ENCODE data around the gene NCAM2.
A peak's percentile ranks its signal among the peaks of the same experiment; 100 is the strongest.
"Not testable (repeated sequence)": the region's sequence is repeated elsewhere in the genome, so short reads cannot be mapped to it uniquely, and the experiment has no call there.

Gene NCAM2

DNA sequence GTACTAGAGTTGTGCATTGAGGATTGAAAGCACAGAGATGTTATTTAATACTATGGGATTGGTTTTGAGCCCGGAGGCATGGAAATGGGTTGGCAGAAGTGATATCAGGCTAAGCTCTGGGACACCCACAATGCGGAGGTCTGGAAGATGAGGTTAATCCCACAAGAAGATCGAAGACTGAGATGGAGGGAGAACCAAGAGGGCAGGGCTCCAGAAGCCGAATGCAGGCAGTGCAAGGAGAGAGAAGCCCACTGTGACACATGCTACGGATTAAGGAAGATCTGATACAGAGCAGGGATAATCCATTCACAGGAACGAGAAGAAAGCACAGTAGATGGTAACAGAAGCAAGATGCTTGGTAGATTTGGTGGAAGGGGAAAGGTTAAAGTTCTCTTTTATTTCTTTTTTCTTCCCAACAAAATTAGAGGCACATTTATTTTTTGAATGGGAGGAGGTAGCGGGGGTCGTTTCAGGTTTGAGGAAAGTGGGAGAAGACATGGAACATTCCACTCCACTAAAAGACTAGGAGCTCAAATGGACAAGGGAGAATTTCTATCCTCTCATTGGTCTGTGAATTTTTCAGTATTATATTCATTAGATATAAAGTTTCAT is 113.2 kb downstream of the NCAM2 start:
- DNase-seq: no peak

DNA sequence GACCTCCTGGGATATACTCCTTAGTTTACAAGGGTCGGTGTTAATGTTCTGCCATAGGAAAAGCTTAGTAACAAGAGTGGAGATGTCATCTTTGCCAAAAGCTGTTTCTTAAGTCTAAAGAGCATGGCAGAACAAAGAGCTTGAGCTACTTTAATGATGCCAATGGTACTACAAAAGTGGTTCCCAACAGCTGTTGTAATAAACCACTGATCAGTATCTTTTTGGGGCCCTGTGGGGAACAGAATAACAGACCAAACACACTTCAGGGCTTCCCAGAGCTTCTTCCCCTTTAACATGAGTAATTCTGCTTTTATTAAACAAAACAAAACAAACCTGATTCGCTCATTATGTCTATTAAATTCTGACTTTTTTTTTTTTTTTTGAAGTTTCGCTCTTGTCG is 116.3 kb downstream of the NCAM2 start:
- DNase-seq: no peak

DNA sequence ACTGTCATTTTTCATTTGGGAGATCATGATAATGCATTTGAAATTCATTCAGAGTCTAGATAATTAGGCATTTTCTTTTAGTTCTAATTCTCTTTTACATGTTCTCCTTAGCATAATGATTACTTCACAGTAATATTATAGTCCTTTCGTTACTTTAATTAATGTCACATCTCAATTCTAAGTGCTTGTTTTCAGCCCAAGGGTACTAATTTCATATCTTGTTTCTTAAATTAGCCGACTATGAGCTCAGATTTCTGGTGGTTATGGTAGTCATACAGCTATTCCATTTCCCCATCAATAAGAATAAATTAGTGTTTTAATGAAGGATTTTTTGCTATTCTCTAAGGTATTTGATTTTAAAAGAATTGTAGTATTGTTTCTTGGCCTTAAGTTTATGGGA is 120.9 kb downstream of the NCAM2 start:
- no peak for DNase-seq

DNA sequence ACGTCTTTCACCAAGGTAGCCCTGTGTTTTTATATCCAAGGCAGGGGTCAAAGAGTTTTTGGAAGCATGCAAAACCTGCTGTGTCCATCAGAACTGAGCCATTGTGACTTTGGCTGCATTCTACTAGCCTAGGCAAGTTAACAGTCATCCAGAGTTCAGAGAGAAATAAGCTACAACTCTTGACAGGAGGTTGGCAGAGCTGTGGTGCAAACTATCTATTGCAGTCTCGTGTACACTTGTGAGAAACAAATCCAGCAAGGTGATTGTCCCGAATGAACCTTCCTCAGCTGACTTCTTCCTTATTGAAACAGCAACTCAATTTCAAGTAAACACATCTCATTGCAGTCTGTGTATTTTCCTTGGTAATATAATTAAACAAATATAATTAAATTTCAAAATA is 124.5 kb downstream of the NCAM2 start:
- DNase-seq: no peak

DNA sequence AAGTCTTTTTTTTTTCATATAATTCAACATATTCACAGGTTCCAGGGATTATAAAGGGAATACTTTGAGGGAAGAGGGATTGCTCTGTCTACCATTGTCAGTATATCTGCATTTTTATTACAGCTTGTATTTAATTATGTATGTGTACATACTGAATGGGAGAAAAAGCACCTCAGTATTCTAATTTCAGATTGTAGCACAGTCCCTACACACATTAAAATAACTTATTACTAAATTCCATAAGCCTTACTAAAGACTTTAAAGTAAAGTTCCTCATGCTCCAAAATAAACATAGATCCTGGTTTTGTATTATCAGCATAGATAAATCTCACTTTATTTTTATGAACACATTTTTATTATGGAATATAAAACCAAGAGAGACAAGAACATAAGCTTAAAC is 134.2 kb downstream of the NCAM2 start:
- DNase-seq: no peak

DNA sequence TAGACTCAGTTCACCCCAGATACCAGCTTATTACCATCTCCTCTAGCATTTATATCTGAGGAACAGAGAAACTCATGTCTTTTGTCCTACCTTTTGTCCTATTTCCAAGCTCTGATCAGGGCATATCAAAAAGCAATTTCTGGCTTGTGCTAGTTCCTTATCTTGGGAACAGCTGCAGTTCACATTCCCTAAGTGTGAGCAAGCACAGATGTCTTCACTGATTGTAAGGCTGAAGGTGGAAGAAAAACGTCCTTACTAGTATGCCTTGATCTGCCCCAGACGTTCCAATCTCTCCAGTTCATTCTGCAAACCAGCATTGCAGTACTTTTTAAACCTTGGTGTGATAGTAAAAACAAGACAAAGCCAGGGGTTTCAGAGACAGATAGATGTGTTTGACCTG is 139.8 kb downstream of the NCAM2 start:
- DNase-seq: no peak

DNA sequence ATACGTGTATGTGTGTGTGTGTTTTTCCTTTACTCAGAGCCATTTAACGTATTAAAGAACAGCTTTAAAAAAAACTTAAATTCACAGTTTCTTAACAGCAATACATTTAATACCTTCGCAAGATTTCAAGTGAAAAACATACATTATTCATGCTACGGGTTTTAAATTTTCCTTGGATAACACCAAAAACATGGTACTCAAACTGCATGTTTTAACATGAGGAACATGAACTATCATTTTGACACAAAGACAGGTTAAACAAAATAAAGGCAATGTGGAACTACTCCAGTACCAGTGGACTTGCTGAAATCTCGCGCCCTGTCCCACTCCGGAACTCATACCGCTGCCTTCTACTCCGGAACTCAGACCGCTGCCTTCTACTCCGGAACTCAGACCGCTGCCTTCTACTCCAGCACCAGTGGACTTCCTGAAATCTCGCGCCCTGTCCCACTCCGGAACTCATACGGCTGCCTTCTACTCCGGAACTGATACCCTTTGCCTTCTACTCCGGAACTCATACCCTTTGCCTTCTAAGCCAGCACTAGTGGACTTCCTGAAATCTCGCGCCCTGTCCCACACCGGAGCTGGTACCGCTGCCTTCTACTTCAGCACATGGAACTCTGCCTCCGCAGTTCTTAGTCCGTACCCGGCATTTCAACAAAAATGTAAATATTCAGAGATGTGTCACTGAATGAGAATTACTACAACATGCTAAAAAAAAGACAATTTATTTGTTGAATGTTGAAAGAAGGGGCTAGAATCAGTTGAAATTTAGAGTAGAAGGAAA is 148.6 kb downstream of the NCAM2 start:
- no peak for DNase-seq

DNA sequence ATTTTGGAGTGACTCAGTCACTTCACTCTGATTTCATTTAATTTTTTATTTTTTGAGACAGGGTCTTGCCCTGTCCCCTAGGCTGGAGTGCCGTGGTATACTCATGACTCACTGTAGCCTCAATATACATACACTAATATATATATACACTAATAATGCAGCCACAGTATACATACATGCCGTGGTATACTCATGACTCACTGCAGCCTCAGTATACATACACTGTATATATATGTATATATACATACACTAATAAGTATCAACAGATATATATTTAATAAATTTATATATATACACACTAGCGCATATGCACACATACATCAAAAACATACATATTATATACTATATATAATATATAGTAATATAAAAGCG is 149.2 kb downstream of the NCAM2 start:
- DNase-seq: no peak

DNA sequence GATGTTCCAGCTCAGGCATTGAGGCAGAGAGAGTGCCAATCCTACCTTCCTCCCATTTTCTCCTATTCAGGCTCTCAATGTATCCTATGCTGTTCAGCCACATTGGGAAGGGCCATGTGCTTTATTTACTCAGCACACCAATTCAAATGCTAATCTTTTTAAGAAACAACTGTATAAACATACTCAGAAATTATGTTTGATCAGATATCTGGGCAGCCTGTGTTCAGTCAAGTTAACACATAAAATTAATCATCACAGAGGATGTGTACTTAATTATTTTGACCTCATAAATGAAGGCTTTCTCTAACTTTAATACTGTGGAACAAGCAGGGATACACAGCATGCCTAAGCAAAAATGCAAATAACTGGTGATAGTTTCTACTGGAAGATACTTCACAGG is 149.8 kb downstream of the NCAM2 start:
- DNase-seq: no peak

DNA sequence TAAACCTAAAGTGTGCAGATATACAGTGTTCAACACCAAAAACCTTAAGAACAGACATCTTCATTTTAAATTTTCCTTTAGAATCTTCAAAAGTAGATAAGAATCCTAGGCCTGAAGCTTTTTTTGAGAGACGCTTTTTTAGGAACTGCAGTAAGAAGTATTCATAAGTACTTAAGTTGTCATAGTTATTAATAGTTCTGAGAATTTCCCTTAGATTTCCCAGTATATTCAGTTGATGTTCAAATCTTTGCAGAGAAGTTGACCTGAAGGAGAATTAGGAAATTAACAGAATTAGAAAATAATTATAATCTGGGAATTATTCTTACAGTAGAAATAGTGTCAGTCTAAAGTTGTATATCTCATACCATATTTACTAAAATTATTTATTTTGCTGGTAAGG is 150.3 kb downstream of the NCAM2 start:
- DNase-seq: no peak

DNA sequence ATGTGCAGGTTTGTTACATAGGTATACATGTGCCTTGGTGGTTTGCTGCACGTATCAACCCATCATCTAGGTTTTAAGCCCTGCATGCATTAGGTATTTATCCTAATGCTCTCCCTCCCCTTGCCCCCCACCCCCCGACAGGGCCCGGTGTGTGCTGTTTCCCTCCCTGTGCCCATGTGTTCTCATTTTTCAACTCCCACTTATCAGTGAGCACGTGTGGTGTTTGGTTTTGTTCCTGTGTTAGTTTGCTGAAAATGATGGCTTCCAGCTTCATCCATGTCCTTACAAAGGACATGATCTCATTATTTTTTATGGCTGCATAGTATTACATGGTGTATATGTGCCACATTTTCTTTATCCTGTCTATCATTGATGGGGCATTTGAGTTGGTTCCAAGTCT is 151.2 kb downstream of the NCAM2 start:
- not testable (repeated sequence) for DNase-seq

DNA sequence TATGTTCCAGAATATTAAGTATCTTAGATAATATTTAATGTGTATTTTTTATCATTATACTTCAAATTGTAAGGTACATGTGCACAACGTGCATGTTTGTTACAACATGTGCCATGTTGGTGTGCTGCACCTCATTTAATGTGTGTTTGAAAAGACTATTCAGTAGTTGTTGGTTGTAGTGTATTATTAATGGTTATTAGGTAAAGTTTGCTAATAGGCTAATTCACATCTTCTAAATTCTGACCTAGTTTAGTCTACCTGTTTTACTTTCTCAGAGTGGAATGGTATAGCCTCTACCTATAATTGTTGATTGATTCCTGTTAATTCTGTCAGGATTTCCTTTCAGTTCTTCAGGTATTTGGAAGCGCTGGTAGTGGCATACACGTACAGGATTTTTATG is 153.0 kb downstream of the NCAM2 start:
- DNase-seq: no peak

DNA sequence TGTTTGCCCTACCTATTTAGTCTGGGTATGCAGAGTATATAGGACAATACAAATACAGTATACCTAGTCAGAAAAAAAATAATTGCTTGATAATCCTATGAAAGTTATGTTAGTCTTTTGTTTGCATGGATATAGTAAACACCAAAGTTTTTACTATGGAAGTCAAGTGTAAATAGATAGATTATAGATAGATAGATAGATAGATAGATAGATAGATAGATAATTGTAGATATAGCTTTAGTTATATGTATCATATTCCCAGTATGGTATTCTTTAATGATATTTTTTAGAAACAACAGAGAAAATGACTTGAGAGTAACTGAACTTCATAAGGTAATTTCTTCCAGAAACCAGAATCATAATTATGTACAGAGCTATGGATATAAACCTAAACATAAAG is 158.2 kb downstream of the NCAM2 start:
- DNase-seq: no peak

DNA sequence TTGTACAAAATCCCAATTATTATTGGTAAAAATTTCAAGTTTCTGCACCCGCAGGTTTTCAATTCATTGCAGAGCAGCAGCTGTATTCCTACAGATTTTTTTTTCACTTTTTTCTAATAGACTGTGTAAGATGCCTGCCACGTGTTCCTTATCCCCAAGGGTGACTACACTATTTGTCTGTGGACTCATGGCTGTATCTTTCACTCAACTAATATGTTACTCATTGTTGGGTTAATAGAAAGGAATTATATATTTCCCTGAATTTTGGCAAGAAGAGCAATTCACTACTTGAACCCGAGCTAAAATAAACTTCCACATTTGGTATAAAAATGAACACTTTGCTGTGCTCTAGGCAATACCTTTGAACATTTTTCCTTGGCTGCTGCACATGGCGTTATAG is 158.7 kb downstream of the NCAM2 start:
- DNase-seq: no peak

DNA sequence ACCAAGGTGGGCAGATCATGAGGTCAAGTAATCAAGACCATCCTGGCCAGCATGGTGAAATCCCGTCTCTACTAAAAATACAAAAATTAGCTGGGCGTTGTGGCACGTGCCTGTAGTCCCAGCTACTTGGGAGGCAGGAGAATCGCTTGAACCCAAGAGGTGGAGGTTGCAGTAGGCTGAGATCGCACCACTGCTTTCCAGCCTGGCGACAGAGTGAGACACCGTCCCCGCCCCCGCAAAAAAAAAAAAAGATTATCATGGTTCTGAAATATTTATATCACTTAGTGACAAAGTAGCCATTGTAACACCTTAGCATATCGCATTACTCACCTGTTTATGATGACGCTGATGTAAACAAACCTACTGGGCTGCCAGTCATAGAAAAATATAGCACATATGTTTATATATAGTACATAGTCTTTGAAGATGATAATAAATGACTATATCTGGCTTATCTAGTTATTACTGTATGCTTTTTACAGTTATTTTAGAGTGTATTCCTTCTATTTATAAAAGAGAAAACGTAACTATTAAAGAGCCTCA is 160.2 kb downstream of the NCAM2 start:
- DNase-seq: no peak

DNA sequence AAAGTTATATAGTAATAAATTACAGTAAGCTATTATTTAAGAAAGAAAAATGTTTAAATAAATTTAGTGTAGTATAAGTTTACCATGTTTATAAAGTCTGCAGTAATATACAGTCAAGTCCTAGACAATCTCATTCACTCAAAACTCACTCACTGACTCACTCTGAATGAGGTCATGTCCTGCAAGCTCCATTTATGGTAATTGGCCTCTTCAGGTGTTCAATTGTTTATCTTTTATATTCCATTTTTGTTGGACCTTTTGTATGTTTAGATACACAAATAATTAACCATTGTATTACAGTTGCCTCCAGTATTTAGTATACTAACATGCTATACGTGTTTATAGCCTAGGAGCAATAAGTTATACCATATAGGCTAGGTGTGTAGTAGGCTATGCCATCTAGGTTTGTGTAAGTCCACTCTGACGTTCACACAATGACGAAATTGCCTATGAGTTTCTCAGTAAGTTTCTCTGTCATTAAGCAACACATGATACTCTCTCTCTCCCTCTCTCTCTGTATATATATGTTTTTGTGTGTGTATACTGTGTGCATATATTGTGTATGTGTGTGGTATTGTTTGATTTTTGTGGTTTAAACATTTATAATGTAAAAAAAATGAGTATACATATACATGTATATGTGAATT is 161.2 kb downstream of the NCAM2 start:
- DNase-seq: no peak

DNA sequence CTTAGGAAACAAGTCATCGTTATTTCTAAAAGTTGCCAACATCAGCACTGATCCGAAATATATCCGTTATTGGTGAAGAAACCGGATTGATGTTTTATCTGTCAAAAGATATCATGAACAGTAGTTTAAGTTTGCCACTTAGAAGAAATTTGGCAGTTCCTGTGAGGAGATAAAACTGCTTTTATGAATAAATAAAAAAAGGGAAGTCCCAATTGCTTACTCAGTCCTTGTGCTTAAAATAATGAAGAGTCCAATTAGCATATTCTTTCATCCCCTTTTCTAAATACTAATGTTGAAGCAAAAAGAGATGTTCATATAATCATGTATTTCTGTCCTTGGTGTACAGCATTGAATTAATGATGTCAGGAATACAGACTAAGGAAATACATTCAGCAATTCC is 164.6 kb downstream of the NCAM2 start:
- DNase-seq: no peak

DNA sequence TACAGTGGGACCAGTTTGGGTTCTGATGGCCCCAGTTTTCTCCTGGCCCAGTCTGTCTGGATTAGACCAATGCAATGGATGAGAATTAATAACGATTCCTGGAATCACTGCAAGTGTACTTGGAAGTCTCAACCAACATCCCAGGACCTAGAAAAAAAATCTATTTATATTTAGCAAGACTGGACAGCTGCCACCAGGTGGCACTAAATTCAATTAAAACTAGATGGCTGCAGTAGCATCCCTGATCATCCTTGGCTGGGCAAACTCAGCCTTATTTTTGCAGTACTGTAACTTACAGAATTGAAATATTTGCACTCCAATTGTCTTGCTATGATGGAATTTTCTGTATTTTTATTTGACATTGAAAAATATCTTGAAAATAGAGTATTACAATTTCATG is 165.7 kb downstream of the NCAM2 start:
- DNase-seq: peak; percentile 9

DNA sequence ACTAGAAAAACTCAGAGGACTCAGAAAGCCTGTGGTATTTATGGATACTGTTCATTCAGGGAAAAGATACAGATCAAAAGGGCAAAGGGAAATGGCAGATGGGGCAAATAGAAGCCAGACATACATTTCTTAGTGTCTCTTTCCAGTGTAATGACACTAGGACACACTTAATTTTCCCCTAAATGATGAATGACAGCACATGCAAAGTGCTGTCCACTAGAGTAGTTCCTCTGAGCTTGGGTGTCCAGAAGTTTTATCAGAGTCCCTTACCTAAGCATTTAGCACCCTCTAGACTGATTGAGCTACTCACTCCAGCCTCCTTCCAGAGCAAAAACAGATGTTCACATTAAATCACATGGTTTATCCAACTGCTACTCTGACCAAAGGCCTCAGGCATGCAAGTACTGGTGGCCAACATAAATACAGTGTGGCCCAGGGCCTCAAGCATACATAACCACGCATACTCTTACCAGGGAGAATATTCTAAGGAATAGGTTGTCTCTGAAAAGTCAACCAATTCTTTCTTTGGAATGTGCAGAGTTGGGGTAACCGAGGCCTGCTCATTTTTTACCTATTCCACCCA is 166.9 kb downstream of the NCAM2 start:
- no peak for DNase-seq

DNA sequence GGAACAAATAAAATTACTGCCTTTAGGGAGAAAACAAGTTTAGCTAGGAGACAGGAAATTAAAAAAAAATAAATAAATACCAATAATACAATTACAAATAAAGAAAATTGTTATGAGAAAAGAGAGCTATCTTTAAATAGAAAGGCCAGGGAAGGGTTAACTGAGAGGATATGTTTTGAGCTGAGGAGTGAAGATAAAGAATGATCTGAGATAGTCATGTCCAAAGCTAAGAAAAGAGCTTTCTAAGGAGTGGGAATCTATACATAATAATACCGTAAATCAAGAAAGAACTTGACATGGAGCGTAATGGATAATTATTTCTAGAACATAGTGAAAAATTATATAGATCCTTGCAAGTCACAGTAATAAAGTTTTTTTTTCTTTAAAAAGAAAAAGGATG is 176.5 kb downstream of the NCAM2 start:
- DNase-seq: no peak

DNA sequence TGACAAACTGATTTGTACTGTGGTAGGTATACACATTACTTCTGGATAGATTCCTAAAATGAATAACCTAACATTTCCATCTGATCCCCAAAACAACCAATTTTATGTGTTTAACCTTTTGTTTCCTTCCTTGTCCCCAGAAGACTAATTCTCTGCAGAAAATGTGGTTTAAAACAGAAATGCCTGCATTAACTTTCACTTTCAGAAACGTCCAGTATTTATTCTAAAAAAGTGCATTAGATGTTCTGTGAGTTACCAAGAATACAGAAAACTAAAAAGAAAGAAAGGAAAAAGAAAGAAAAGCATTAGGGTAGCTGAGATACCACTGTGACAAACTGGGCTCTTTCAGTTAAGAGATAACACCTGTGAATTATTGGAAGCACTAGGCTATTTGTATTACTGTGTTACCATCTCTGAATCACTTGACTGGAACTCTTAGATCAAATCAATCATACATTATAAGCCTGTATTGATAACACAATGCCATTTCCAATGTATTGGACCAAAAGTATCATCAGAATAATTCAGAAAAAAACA is 177.7 kb downstream of the NCAM2 start:
- DNase-seq: no peak

DNA sequence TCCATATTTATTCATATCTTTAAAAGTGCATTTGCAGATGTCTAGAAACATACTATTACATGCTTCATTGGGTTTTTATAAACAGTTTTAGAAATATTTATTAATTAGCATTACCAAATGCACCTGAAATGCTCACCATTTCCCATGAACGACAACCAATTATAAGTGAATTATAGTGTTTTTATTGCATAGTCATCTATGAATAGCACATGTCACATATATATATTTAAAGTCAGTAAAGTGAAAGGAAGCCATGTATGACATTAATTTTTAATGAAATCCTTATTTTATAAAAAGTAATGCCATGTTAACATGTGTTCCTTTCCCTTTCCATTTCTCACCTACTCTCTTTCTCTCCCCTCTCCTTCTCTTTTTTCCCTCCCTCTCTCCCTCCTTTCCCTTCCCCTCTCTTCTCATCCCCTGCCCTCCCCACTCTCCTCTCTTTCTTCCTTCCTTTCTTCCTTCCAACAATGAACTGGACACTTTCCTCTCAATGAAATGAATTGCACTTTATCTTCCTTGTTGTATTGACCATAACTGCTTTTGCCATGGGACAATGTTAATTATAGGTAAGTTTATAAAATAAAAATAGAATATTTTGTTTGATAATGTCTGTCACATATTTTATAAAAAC is 179.3 kb downstream of the NCAM2 start:
- no peak for DNase-seq
